Endothelial cell (in vitro differentiated cells): Measurements from ENCODE around the gene MLST8. TPM values are rescaled to one million over a fixed set of nuclear protein-coding genes. Genes with fewer than 3 reads are reported as not detected.
A peak's percentile ranks its signal among the peaks of the same experiment; 100 is the strongest.

ENCODE experiments used
- DNase-seq: peaks from one replicate; pipeline ENCODE4 v3.0.0; 2021; ENCODE audit warnings: low spot score
- H3K27ac Mint-ChIP-seq: one replicate; pipeline ENCODE4 v1.8.0; 2021; ENCODE audit warnings: mixed read lengths, inconsistent platforms; ENCODE audit not compliant: unreplicated experiment
- H3K27me3 Mint-ChIP-seq: one replicate; pipeline ENCODE4 v1.8.0; 2021; ENCODE audit warnings: mild to moderate bottlenecking, moderate library complexity, mixed read lengths, inconsistent platforms; ENCODE audit not compliant: unreplicated experiment
- H3K36me3 Mint-ChIP-seq: one replicate; pipeline ENCODE4 v1.8.0; 2021; ENCODE audit warnings: mild to moderate bottlenecking, low read depth, mixed read lengths, inconsistent platforms; ENCODE audit not compliant: unreplicated experiment
- H3K4me1 Mint-ChIP-seq: one replicate; pipeline ENCODE4 v1.8.0; 2021; ENCODE audit warnings: mild to moderate bottlenecking, mixed read lengths, inconsistent platforms; ENCODE audit not compliant: unreplicated experiment
- H3K4me3 Mint-ChIP-seq: one replicate; pipeline ENCODE4 v1.8.0; 2021; ENCODE audit warnings: mild to moderate bottlenecking, mixed read lengths, inconsistent platforms; ENCODE audit not compliant: unreplicated experiment
- H3K9me3 Mint-ChIP-seq: one replicate; pipeline ENCODE4 v1.8.0; 2021; ENCODE audit warnings: mixed read lengths, inconsistent platforms; ENCODE audit not compliant: unreplicated experiment
- total RNA-seq: library from RNA; stranded (reverse); fragmentation: NEBNext Ultra II Directional; extraction: Animal tissue kit (Norgen Biotek cat#: 25700); gene quantifications from one replicate; pipeline ENCODE4 v1.2.1, GENCODE V29; 2021; ENCODE audit not compliant: unreplicated experiment
- TF ChIP-seq, protein P1 (sequence below): fragments of 200-600 bp; sonication (generic); IDR thresholded peaks from one replicate; pipeline ENCODE4 v1.5.0; 2021; ENCODE audit warnings: antibody characterized with exemption; ENCODE audit not compliant: unreplicated experiment

The MLST8 gene
- total RNA-seq, 1 donor from 2014 or later = 35.4 TPM

GRCh38 chr16:2173916-2174315, 31.3 kb upstream of the MLST8 start:
- Mint-ChIP-seq H3K36me3 (peaks cover 14% of the 10 kb centered on the region), H3K4me1 (peaks cover 15% of the 10 kb centered on the region), H3K27ac (peak overlapping the region; percentile 67), H3K4me3 (no peak overlapping the region), H3K27me3 (peaks cover 8% of the 10 kb centered on the region), H3K9me3 (no peaks in the 10 kb centered on the region)
- TF ChIP-seq, protein P1, sequence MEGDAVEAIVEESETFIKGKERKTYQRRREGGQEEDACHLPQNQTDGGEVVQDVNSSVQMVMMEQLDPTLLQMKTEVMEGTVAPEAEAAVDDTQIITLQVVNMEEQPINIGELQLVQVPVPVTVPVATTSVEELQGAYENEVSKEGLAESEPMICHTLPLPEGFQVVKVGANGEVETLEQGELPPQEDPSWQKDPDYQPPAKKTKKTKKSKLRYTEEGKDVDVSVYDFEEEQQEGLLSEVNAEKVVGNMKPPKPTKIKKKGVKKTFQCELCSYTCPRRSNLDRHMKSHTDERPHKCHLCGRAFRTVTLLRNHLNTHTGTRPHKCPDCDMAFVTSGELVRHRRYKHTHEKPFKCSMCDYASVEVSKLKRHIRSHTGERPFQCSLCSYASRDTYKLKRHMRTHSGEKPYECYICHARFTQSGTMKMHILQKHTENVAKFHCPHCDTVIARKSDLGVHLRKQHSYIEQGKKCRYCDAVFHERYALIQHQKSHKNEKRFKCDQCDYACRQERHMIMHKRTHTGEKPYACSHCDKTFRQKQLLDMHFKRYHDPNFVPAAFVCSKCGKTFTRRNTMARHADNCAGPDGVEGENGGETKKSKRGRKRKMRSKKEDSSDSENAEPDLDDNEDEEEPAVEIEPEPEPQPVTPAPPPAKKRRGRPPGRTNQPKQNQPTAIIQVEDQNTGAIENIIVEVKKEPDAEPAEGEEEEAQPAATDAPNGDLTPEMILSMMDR = no peak
- no peak for DNase-seq

GRCh38 chr16:2174396-2175131, 30.7 kb upstream of the MLST8 start:
- Mint-ChIP-seq H3K27ac (no peak overlapping the region), H3K4me3 (no peak overlapping the region), H3K36me3 (peaks cover 14% of the 10 kb centered on the region), H3K9me3 (no peaks in the 10 kb centered on the region), H3K4me1 (peaks cover 9% of the 10 kb centered on the region), H3K27me3 (peaks cover 8% of the 10 kb centered on the region)
- DNase-seq = no peak
- TF ChIP-seq, protein P1 = no peak

DNA sequence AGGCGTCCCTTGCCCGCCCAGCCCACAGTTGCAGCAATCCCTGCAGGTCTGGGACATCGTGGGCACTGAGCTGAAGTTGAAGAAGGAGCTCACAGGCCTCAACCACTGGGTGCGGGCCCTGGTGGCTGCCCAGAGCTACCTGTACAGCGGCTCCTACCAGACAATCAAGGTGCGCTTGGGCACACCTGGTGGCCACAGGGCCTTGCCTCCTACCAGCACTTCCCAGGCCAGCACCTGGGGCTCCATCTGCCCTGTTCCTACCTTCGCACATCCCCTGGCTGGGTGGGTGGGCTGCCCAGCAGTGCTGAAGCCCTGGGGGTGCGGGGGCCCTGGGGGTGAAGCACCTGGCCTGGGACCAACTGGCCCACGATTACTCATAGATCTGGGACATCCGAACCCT, 29.8 kb upstream of the MLST8 start:
- Mint-ChIP-seq H3K27me3 (peaks cover 8% of the 10 kb centered on the region), H3K4me1 (peaks cover 7% of the 10 kb centered on the region), H3K9me3 (no peaks in the 10 kb centered on the region), H3K36me3 (peaks cover 14% of the 10 kb centered on the region), H3K4me3 (no peak overlapping the region), H3K27ac (no peak overlapping the region)
- TF ChIP-seq, protein P1 = no peak
- DNase-seq = no peak

- Mint-ChIP-seq H3K27me3 (peaks cover 8% of the 10 kb centered on the region), H3K9me3 (no peaks in the 10 kb centered on the region), H3K4me1 (peaks cover 7% of the 10 kb centered on the region), H3K4me3 (no peak overlapping the region), H3K27ac (no peak overlapping the region), H3K36me3 (peaks cover 14% of the 10 kb centered on the region)
- TF ChIP-seq, protein P1 = no peak
- no peak for DNase-seq
Observed at GRCh38 chr16:2176047-2176446, 29.2 kb upstream of the MLST8 start.

GRCh38 chr16:2177101-2177500, 28.2 kb upstream of the MLST8 start:
- no peaks in the 10 kb centered on the region for H3K9me3 Mint-ChIP-seq

More at GRCh38 chr16:2177101-2177500, 28.2 kb upstream of the MLST8 start:
- TF ChIP-seq, protein P1 = no peak
- H3K27me3 Mint-ChIP-seq = peaks cover 12% of the 10 kb centered on the region
- DNase-seq = no peak
- no peak overlapping the region for H3K27ac Mint-ChIP-seq
- H3K4me1 Mint-ChIP-seq = peaks cover 4% of the 10 kb centered on the region
- H3K4me3 Mint-ChIP-seq = peak overlapping the region; percentile 67
- peaks cover 15% of the 10 kb centered on the region for H3K36me3 Mint-ChIP-seq
